Measurements from ENCODE around the gene DLG2. TPM values are rescaled to one million over a fixed set of nuclear protein-coding genes. Genes with fewer than 3 reads are reported as not detected.

Gene DLG2
- total RNA-seq, 4 donors from 2014 or later, result 0.18 to 8.3 (median 2.5) TPM

GRCh38 chr11:83546368-83546767, 2080.8 kb downstream of the DLG2 start:
- Histone ChIP-seq H3K36me3 (no peaks in the 10 kb centered on the region), H3K4me1 (peaks cover 0 to 6% (median 2%) of the 10 kb centered on the region in 4 donors), H3K9me3 (no peaks in the 10 kb centered on the region), H3K27me3 (no peaks in the 10 kb centered on the region), H3K27ac (no peak overlapping the region), H3K4me3 (no peak overlapping the region)
- DNase-seq, result no peak
- TF ChIP-seq CTCF (IDR thresholded peaks at IDR 0.05) (no peak), POLR2A (IDR thresholded peaks at IDR 0.05) (no peak)

- DNase-seq, result no peak
- Histone ChIP-seq H3K9me3 (no peaks in the 10 kb centered on the region), H3K4me3 (no peak overlapping the region), H3K27ac (no peak overlapping the region), H3K36me3 (no peaks in the 10 kb centered on the region), H3K4me1 (peaks cover 0 to 6% (median 2%) of the 10 kb centered on the region in 4 donors), H3K27me3 (no peaks in the 10 kb centered on the region)
- TF ChIP-seq CTCF (IDR thresholded peaks at IDR 0.05), result no peak
Measured at GRCh38 chr11:83545494-83546260, 2081.5 kb downstream of the DLG2 start.

GRCh38 chr11:83544846-83545245, 2082.3 kb downstream of the DLG2 start:
- Histone ChIP-seq H3K4me1 (peaks cover 0 to 6% (median 2%) of the 10 kb centered on the region in 4 donors), H3K36me3 (no peaks in the 10 kb centered on the region), H3K4me3 (no peak overlapping the region), H3K27ac (peak overlapping the region in 1 of 4 donors; percentile 31), H3K27me3 (no peaks in the 10 kb centered on the region), H3K9me3 (no peaks in the 10 kb centered on the region)
- no peak for DNase-seq
- TF ChIP-seq POLR2A (IDR thresholded peaks at IDR 0.05), result no peak
- no peak for TF ChIP-seq CTCF (IDR thresholded peaks at IDR 0.05)

DNA sequence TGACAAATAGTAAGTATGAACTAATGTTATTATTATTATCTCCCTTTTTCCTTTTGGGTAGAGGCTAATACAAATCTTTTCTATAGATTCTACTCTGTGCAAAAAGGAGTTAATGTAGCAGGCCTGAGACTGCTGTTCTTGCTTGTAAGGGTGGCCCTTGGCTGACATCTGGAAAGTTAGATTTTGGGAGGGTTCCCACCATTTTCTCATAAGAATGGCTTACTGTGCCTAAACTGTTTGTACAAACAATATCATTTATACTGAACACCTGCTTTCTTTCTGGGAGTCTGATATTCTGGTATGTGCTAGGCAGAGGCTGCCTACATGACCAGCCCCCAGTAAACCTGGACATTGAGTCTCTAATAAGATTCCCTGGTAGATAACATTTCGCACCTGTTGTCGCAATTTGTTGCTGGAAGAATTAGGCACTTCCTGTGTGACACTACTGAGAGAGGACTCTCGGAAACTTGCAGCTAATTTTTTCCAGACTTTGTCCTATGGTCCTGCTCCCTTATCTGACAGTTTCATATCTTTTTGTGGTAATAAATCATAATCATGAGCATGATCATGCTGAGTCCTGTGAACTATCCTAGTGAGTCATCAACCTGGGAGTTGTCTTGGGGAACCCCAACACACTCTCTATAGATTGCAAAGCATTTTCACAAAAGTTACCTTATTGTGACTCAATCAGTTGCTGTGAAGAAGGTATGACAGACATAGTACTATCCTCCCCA, 2083.3 kb downstream of the DLG2 start:
- Histone ChIP-seq H3K27me3 (no peaks in the 10 kb centered on the region), H3K9me3 (no peaks in the 10 kb centered on the region), H3K27ac (peak overlapping the region in 2 of 4 donors; percentile 62 to 76), H3K4me3 (no peak overlapping the region), H3K4me1 (peaks cover 0 to 6% (median 2%) of the 10 kb centered on the region in 4 donors), H3K36me3 (no peaks in the 10 kb centered on the region)
- TF ChIP-seq POLR2A (IDR thresholded peaks at IDR 0.05) (no peak), CTCF (IDR thresholded peaks at IDR 0.05) (no peak)
- DNase-seq, result peak in 1 of 3 donors; percentile 50

- peaks cover 0 to 6% (median 2%) of the 10 kb centered on the region in 4 donors for H3K4me1 ChIP-seq
- DNase-seq, result no peak
- H3K9me3 ChIP-seq, result no peaks in the 10 kb centered on the region
- TF ChIP-seq CTCF (IDR thresholded peaks at IDR 0.05) (no peak), POLR2A (IDR thresholded peaks at IDR 0.05) (no peak)
- H3K27me3 ChIP-seq, result no peaks in the 10 kb centered on the region
- H3K36me3 ChIP-seq, result no peaks in the 10 kb centered on the region
- no peak overlapping the region for H3K4me3 ChIP-seq
- H3K27ac ChIP-seq, result peak overlapping the region in 1 of 4 donors; percentile 76
Measured at GRCh38 chr11:83542861-83543260, 2084.3 kb downstream of the DLG2 start.
